ENCODE results near the gene EFCAB11. TPM values are rescaled to one million over a fixed set of nuclear protein-coding genes. Genes with fewer than 3 reads are reported as not detected.

Gene EFCAB11
- total and polyA plus RNA-seq, 2 donors = 5.6 to 7.6 TPM

DNA sequence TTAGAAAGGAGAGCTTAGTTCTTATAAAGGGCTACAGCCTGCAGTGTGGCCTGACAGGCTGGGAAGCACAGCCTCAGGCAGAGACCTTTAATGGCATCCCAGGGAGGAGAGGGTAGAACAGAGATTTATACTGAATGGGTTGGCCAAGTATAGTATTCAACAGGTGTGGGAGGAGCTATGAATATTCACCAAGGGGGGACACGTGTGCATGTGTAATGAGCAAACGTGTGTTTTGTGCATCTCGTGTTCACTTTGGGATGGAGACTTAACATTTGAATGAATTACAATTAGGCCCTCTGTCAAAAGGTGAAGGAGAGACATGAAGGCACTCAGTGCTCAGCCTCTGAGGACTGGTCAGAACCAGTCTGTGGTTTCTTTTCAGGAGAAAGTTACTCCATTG lies 6.4 kb upstream of the EFCAB11 start:
- H3K4me1 ChIP-seq (ENCODE audit: control insufficient read depth in 2 of 2, insufficient read depth in 2 of 2, low read length in 2 of 2) = peaks cover 15 to 17% of the 10 kb centered on the region in 2 donors
- peak overlapping the region in 1 of 2 donors; percentile 0 for H3K27ac ChIP-seq (ENCODE audit: low read depth in 1 of 2, low read length in 1 of 2)
- peaks cover 2 to 11% of the 10 kb centered on the region in 2 donors for H3K9me3 ChIP-seq (ENCODE audit: control insufficient read depth in 2 of 2, insufficient read depth in 1 of 2, low read length in 1 of 2)
- DNase-seq (ENCODE audit: low read depth in 6 of 9, low spot score in 9 of 9) = no peak
- H3K4me3 ChIP-seq (ENCODE audit: low read length in 2 of 2) = no peak overlapping the region
- 98% methylated on average over 3 of the region's 3 CpGs for WGBS
- H3K27me3 ChIP-seq (ENCODE audit: control insufficient read depth in 2 of 2, insufficient read depth in 1 of 2, low read length in 1 of 2) = no peaks in the 10 kb centered on the region
- peaks cover 35 to 52% of the 10 kb centered on the region in 2 donors for H3K36me3 ChIP-seq (ENCODE audit: control insufficient read depth in 2 of 2, insufficient read depth in 2 of 2, low read length in 1 of 2)

GRCh38 chr14:89959853-89960445 lies 5.4 kb upstream of the EFCAB11 start:
- Histone ChIP-seq H3K27ac (ENCODE audit: low read depth in 1 of 2, low read length in 1 of 2) (peak overlapping the region in 1 of 2 donors; percentile 25), H3K4me1 (ENCODE audit: control insufficient read depth in 2 of 2, insufficient read depth in 2 of 2, low read length in 2 of 2) (peaks cover 15 to 17% of the 10 kb centered on the region in 2 donors), H3K27me3 (ENCODE audit: control insufficient read depth in 2 of 2, insufficient read depth in 1 of 2, low read length in 1 of 2) (no peaks in the 10 kb centered on the region), H3K9me3 (ENCODE audit: control insufficient read depth in 2 of 2, insufficient read depth in 1 of 2, low read length in 1 of 2) (peaks cover 2 to 11% of the 10 kb centered on the region in 2 donors), H3K36me3 (ENCODE audit: control insufficient read depth in 2 of 2, insufficient read depth in 2 of 2, low read length in 1 of 2) (peaks cover 30 to 47% of the 10 kb centered on the region in 2 donors), H3K4me3 (ENCODE audit: low read length in 2 of 2) (no peak overlapping the region)
- peak in 3 of 9 donors; percentile 8 to 68 (median 18) for DNase-seq (ENCODE audit: low read depth in 6 of 9, low spot score in 9 of 9)
- 25% methylated on average over 3 of the region's 3 CpGs for WGBS

- Histone ChIP-seq H3K27me3 (ENCODE audit: control insufficient read depth in 2 of 2, insufficient read depth in 1 of 2, low read length in 1 of 2) (no peaks in the 10 kb centered on the region), H3K4me3 (ENCODE audit: low read length in 2 of 2) (no peak overlapping the region), H3K4me1 (ENCODE audit: control insufficient read depth in 2 of 2, insufficient read depth in 2 of 2, low read length in 2 of 2) (peaks cover 20 to 21% of the 10 kb centered on the region in 2 donors), H3K36me3 (ENCODE audit: control insufficient read depth in 2 of 2, insufficient read depth in 2 of 2, low read length in 1 of 2) (peaks cover 25 to 38% of the 10 kb centered on the region in 2 donors), H3K27ac (ENCODE audit: low read depth in 1 of 2, low read length in 1 of 2) (no peak overlapping the region), H3K9me3 (ENCODE audit: control insufficient read depth in 2 of 2, insufficient read depth in 1 of 2, low read length in 1 of 2) (peaks cover 2 to 11% of the 10 kb centered on the region in 2 donors)
- DNase-seq (ENCODE audit: low read depth in 6 of 9, low spot score in 9 of 9) = no peak
- 91% methylated on average over 1 of the region's 1 CpG for WGBS
Measured at GRCh38 chr14:89958966-89959365, 4.4 kb upstream of the EFCAB11 start.

DNA sequence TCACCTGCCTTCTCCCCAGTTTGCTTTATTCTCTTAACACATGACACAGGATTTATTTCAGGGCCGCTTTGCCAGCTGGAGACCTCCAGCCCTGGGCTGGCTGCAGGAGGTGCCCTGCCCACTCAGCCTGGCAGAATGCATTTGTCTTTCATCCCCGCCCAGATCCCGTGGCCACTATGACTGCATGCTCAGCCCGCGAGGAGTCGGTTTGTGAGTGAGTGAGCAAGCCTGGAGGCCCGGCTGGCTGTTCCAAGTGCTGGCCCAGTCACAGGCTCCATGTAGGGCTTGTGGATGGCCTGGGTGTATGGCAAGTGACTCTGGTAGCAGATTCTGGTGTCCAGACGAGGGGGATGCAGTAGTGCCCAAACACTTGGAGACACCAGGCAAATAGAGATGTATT lies 3.3 kb upstream of the EFCAB11 start:
- DNase-seq (ENCODE audit: low read depth in 6 of 9, low spot score in 9 of 9) = no peak
- Histone ChIP-seq H3K4me1 (ENCODE audit: control insufficient read depth in 2 of 2, insufficient read depth in 2 of 2, low read length in 2 of 2) (peaks cover 20 to 21% of the 10 kb centered on the region in 2 donors), H3K27ac (ENCODE audit: low read depth in 1 of 2, low read length in 1 of 2) (no peak overlapping the region), H3K4me3 (ENCODE audit: low read length in 2 of 2) (no peak overlapping the region), H3K36me3 (ENCODE audit: control insufficient read depth in 2 of 2, insufficient read depth in 2 of 2, low read length in 1 of 2) (peaks cover 14 to 26% of the 10 kb centered on the region in 2 donors), H3K9me3 (ENCODE audit: control insufficient read depth in 2 of 2, insufficient read depth in 1 of 2, low read length in 1 of 2) (peaks cover 2 to 11% of the 10 kb centered on the region in 2 donors), H3K27me3 (ENCODE audit: control insufficient read depth in 2 of 2, insufficient read depth in 1 of 2, low read length in 1 of 2) (no peaks in the 10 kb centered on the region)
- 98% methylated on average over 8 of the region's 8 CpGs for WGBS

- H3K27me3 ChIP-seq (ENCODE audit: control insufficient read depth in 2 of 2, insufficient read depth in 1 of 2, low read length in 1 of 2) = no peaks in the 10 kb centered on the region
- peaks cover 2 to 11% of the 10 kb centered on the region in 2 donors for H3K9me3 ChIP-seq (ENCODE audit: control insufficient read depth in 2 of 2, insufficient read depth in 1 of 2, low read length in 1 of 2)
- 95% methylated on average over 1 of the region's 1 CpG for WGBS
- peaks cover 12 to 23% of the 10 kb centered on the region in 2 donors for H3K36me3 ChIP-seq (ENCODE audit: control insufficient read depth in 2 of 2, insufficient read depth in 2 of 2, low read length in 1 of 2)
- H3K27ac ChIP-seq (ENCODE audit: low read depth in 1 of 2, low read length in 1 of 2) = no peak overlapping the region
- H3K4me3 ChIP-seq (ENCODE audit: low read length in 2 of 2) = no peak overlapping the region
- no peak for DNase-seq (ENCODE audit: low read depth in 6 of 9, low spot score in 9 of 9)
- peaks cover 20 to 21% of the 10 kb centered on the region in 2 donors for H3K4me1 ChIP-seq (ENCODE audit: control insufficient read depth in 2 of 2, insufficient read depth in 2 of 2, low read length in 2 of 2)
Measured at GRCh38 chr14:89957376-89957775, 2.8 kb upstream of the EFCAB11 start.

- H3K4me1 ChIP-seq (ENCODE audit: control insufficient read depth in 2 of 2, insufficient read depth in 2 of 2, low read length in 2 of 2) = peaks cover 20 to 21% of the 10 kb centered on the region in 2 donors
- 56% methylated on average over 15 of the region's 15 CpGs for WGBS
Measured at GRCh38 chr14:89956661-89957009, 2.1 kb upstream of the EFCAB11 start.

GRCh38 chr14:89955745-89956660 lies 1.5 kb upstream of the EFCAB11 start, which contains the start of gene TDP1:
TDP1 (plus strand) TSS chr14:89955927; CDS start chr14:89963115, 7,188 bp downstream.
- WGBS = under 1% methylated on average over 84 of the region's 84 CpGs
- H3K27me3 ChIP-seq (ENCODE audit: control insufficient read depth in 2 of 2, insufficient read depth in 1 of 2, low read length in 1 of 2) = no peaks in the 10 kb centered on the region
- H3K9me3 ChIP-seq (ENCODE audit: control insufficient read depth in 2 of 2, insufficient read depth in 1 of 2, low read length in 1 of 2) = peaks cover 2 to 11% of the 10 kb centered on the region in 2 donors
- H3K36me3 ChIP-seq (ENCODE audit: control insufficient read depth in 2 of 2, insufficient read depth in 2 of 2, low read length in 1 of 2) = peaks cover 13 to 19% of the 10 kb centered on the region in 2 donors
- H3K4me1 ChIP-seq (ENCODE audit: control insufficient read depth in 2 of 2, insufficient read depth in 2 of 2, low read length in 2 of 2) = peaks cover 20 to 21% of the 10 kb centered on the region in 2 donors
- DNase-seq (ENCODE audit: low read depth in 6 of 9, low spot score in 9 of 9) = peak; percentile 91 to 98 (median 96)
- peak within 1 kb of the TSS; percentile 94 to 98 for H3K27ac ChIP-seq (ENCODE audit: low read depth in 1 of 2, low read length in 1 of 2)
- H3K4me3 ChIP-seq (ENCODE audit: low read length in 2 of 2) = peak within 1 kb of the TSS; percentile 64 to 85

More at GRCh38 chr14:89956661-89957009, 2.1 kb upstream of the EFCAB11 start:
- H3K9me3 ChIP-seq (ENCODE audit: control insufficient read depth in 2 of 2, insufficient read depth in 1 of 2, low read length in 1 of 2) = peaks cover 2 to 11% of the 10 kb centered on the region in 2 donors
- no peaks in the 10 kb centered on the region for H3K27me3 ChIP-seq (ENCODE audit: control insufficient read depth in 2 of 2, insufficient read depth in 1 of 2, low read length in 1 of 2)
- H3K27ac ChIP-seq (ENCODE audit: low read depth in 1 of 2, low read length in 1 of 2) = peak overlapping the region; percentile 94 to 98
- peak overlapping the region; percentile 64 to 85 for H3K4me3 ChIP-seq (ENCODE audit: low read length in 2 of 2)
- no peak for DNase-seq (ENCODE audit: low read depth in 6 of 9, low spot score in 9 of 9)
- peaks cover 11 to 19% of the 10 kb centered on the region in 2 donors for H3K36me3 ChIP-seq (ENCODE audit: control insufficient read depth in 2 of 2, insufficient read depth in 2 of 2, low read length in 1 of 2)

- H3K27me3 ChIP-seq (ENCODE audit: control insufficient read depth in 2 of 2, insufficient read depth in 1 of 2, low read length in 1 of 2) = no peaks in the 10 kb centered on the region
- no peak for DNase-seq (ENCODE audit: low read depth in 6 of 9, low spot score in 9 of 9)
- 3% methylated on average over 20 of the region's 20 CpGs for WGBS
- peaks cover 16 to 22% of the 10 kb centered on the region in 2 donors for H3K36me3 ChIP-seq (ENCODE audit: control insufficient read depth in 2 of 2, insufficient read depth in 2 of 2, low read length in 1 of 2)
- peaks cover 15 to 20% of the 10 kb centered on the region in 2 donors for H3K4me1 ChIP-seq (ENCODE audit: control insufficient read depth in 2 of 2, insufficient read depth in 2 of 2, low read length in 2 of 2)
- peaks cover 2 to 11% of the 10 kb centered on the region in 2 donors for H3K9me3 ChIP-seq (ENCODE audit: control insufficient read depth in 2 of 2, insufficient read depth in 1 of 2, low read length in 1 of 2)
- peak overlapping the region; percentile 64 to 85 for H3K4me3 ChIP-seq (ENCODE audit: low read length in 2 of 2)
- peak overlapping the region; percentile 64 to 82 for H3K27ac ChIP-seq (ENCODE audit: low read depth in 1 of 2, low read length in 1 of 2)
Measured at GRCh38 chr14:89955022-89955744, 653 bp upstream of the EFCAB11 start.

Measured in thymus (tissue), 11 donors.